Measurements from ENCODE around the gene PPM1E.

GRCh38 chr17:58918884-58919283 lies 163.2 kb downstream of the PPM1E start:
- TF ChIP-seq, protein P1, sequence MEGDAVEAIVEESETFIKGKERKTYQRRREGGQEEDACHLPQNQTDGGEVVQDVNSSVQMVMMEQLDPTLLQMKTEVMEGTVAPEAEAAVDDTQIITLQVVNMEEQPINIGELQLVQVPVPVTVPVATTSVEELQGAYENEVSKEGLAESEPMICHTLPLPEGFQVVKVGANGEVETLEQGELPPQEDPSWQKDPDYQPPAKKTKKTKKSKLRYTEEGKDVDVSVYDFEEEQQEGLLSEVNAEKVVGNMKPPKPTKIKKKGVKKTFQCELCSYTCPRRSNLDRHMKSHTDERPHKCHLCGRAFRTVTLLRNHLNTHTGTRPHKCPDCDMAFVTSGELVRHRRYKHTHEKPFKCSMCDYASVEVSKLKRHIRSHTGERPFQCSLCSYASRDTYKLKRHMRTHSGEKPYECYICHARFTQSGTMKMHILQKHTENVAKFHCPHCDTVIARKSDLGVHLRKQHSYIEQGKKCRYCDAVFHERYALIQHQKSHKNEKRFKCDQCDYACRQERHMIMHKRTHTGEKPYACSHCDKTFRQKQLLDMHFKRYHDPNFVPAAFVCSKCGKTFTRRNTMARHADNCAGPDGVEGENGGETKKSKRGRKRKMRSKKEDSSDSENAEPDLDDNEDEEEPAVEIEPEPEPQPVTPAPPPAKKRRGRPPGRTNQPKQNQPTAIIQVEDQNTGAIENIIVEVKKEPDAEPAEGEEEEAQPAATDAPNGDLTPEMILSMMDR (conservative IDR thresholded peaks at IDR 0.05; ENCODE audit: low read length): no peak
- no peak for TF ChIP-seq EZH2phosphoT487 (IDR thresholded peaks at IDR 0.05; ENCODE audit: borderline replicate concordance, low read depth, low read length)
